Measurements from ENCODE around the gene ABCC3.
A peak's percentile ranks its signal among the peaks of the same experiment; 100 is the strongest.

ABCC3 gene

GRCh38 chr17:50604513-50604912 lies 30.2 kb upstream of the ABCC3 start:
- no peak for DNase-seq (ENCODE audit: low read depth)

- no peak for DNase-seq (ENCODE audit: low read depth)
Measured at GRCh38 chr17:50605429-50605828, 29.3 kb upstream of the ABCC3 start.

GRCh38 chr17:50607522-50608175 lies 27.0 kb upstream of the ABCC3 start:
- no peak for DNase-seq (ENCODE audit: low read depth)

- DNase-seq (ENCODE audit: low read depth) = no peak
Measured at GRCh38 chr17:50608700-50609379, 25.8 kb upstream of the ABCC3 start.

GRCh38 chr17:50609380-50610074 lies 25.2 kb upstream of the ABCC3 start:
- DNase-seq (ENCODE audit: low read depth) = no peak

- no peak for DNase-seq (ENCODE audit: low read depth)
Measured at GRCh38 chr17:50611634-50612033, 23.0 kb upstream of the ABCC3 start.

GRCh38 chr17:50612281-50612680 lies 22.4 kb upstream of the ABCC3 start:
- no peak for DNase-seq (ENCODE audit: low read depth)

GRCh38 chr17:50613007-50613992 lies 21.4 kb upstream of the ABCC3 start:
- DNase-seq (ENCODE audit: low read depth) = no peak

GRCh38 chr17:50614471-50615051 lies 20.1 kb upstream of the ABCC3 start:
- DNase-seq (ENCODE audit: low read depth) = no peak

- DNase-seq (ENCODE audit: low read depth) = no peak
Measured at GRCh38 chr17:50615828-50616227, 18.9 kb upstream of the ABCC3 start.

GRCh38 chr17:50618300-50618699 lies 16.4 kb upstream of the ABCC3 start:
- DNase-seq (ENCODE audit: low read depth) = no peak

- no peak for DNase-seq (ENCODE audit: low read depth)
Measured at GRCh38 chr17:50618941-50619340, 15.7 kb upstream of the ABCC3 start.

GRCh38 chr17:50619489-50619888 lies 15.2 kb upstream of the ABCC3 start:
- no peak for DNase-seq (ENCODE audit: low read depth)

- no peak for DNase-seq (ENCODE audit: low read depth)
Measured at GRCh38 chr17:50620237-50620636, 14.4 kb upstream of the ABCC3 start.

GRCh38 chr17:50620858-50621257 lies 13.8 kb upstream of the ABCC3 start:
- DNase-seq (ENCODE audit: low read depth) = no peak

- no peak for DNase-seq (ENCODE audit: low read depth)
Measured at GRCh38 chr17:50621574-50622031, 13.1 kb upstream of the ABCC3 start.

- DNase-seq (ENCODE audit: low read depth) = no peak
Measured at GRCh38 chr17:50624321-50624934, 10.3 kb upstream of the ABCC3 start.

- no peak for DNase-seq (ENCODE audit: low read depth)
Measured at GRCh38 chr17:50625032-50625871, 9.4 kb upstream of the ABCC3 start.

- DNase-seq (ENCODE audit: low read depth) = peak; percentile 40
Measured at GRCh38 chr17:50626037-50626574, 8.6 kb upstream of the ABCC3 start.

Measured in stimulated activated CD4-positive, alpha-beta T cell treated with anti-CD3 and anti-CD28 coated beads, Interleukin-2, amount 100 ng/mL, for 4 hours (primary cell).